Gastrocnemius medialis (tissue), 4 donors: Measurements from ENCODE around the gene ALKAL2. TPM values are rescaled to one million over a fixed set of nuclear protein-coding genes. Genes with fewer than 3 reads are reported as not detected.

Source experiments
- ATAC-seq, 2 donors: fragments of 150-250 bp; one replicate each; pipeline ENCODE4 v1.9.1; 2016
- DNase-seq, 2 donors: peaks; one replicate each; pipeline ENCODE4 v3.0.0-alpha.2; 2019
- H3K27ac ChIP-seq, 4 donors: fragments of 200-600 bp; sonication (generic); 1 replicate in 1 of 4; 2 replicates in 3 of 4; pipeline ENCODE4 v1.5.1; 2016 to 2018; ENCODE audit warnings: mild to moderate bottlenecking in 2 of 4, moderate library complexity in 1 of 4
- H3K27me3 ChIP-seq, 3 donors: fragments of 200-600 bp; sonication (generic) in 2 of 3; 1 replicate in 1 of 3; 2 replicates in 2 of 3; pipeline versions ENCODE4 v1.5.1 to v1.6.0; 2016 to 2019; ENCODE audit warnings: mild to moderate bottlenecking in 1 of 3, moderate library complexity in 1 of 3
- H3K36me3 ChIP-seq, 2 donors: fragments of 200-600 bp; sonication (generic) in 1 of 2; one replicate each; pipeline ENCODE4 v1.5.1; 2017 to 2018
- H3K4me1 ChIP-seq, 2 donors: fragments of 200-600 bp; sonication (generic) in 1 of 2; one replicate each; pipeline ENCODE4 v1.5.1; 2016 to 2017; ENCODE audit warnings: mild to moderate bottlenecking in 2 of 2
- H3K4me3 ChIP-seq, 4 donors: fragments of 200-600 bp; sonication (generic) in 3 of 4; 1 replicate in 1 of 4; 2 replicates in 3 of 4; pipeline ENCODE4 v1.5.1; 2016 to 2019; ENCODE audit warnings: mild to moderate bottlenecking in 2 of 4
- H3K9me3 ChIP-seq, 3 donors: fragments of 200-600 bp; sonication (generic) in 2 of 3; 1 replicate in 1 of 3; 2 replicates in 2 of 3; pipeline ENCODE4 v1.5.1; 2016 to 2019
- POLR2A ChIP-seq, 2 donors: fragments of 450-650 bp; IDR thresholded peaks; one replicate each; pipeline ENCODE4 v1.6.1; 2017; ENCODE audit warnings: antibody characterized with exemption in 2 of 2, mild to moderate bottlenecking in 2 of 2, moderate library complexity in 2 of 2
- in situ Hi-C, 4 donors: fragments of 200-750 bp; cut with MboI; loops; one replicate each; pipeline versions ENCODE4 v1.15.0 to v1.8.0; 2017; ENCODE audit warnings: low sequenced_read_pairs in 4 of 4
- intact Hi-C: fragments of 100-400 bp; cut with DNase I; formaldehyde crosslinking; loops from one replicate; pipeline ENCODE4 v1.15.1; 2023; ENCODE audit warnings: low total_unique reads
- total RNA-seq, 4 donors: library from RNA; depleted of rRNA; stranded (reverse); fragments of >200 nt; gene quantifications; one replicate each; pipeline versions ENCODE4 v1.1.0 to v1.2.3, GENCODE V29; 2016
- TF ChIP-seq, protein P1 (sequence below), 5 experiments: fragments of 450-650 bp in 3 of 5; fragments of 200-600 bp in 2 of 5; sonication (generic) in 2 of 5; IDR thresholded peaks in 4 of 5; conservative IDR thresholded peaks in 1 of 5; 1 replicate in 4 of 5; 2 replicates in 1 of 5; pipeline ENCODE4 v1.5.1; 2016 to 2019; ENCODE audit warnings: antibody characterized with exemption in 5 of 5, mild to moderate bottlenecking in 3 of 5, moderate library complexity in 3 of 5

Gene ALKAL2
- total RNA-seq, 4 donors from 2014 or later, result not detected

DNA sequence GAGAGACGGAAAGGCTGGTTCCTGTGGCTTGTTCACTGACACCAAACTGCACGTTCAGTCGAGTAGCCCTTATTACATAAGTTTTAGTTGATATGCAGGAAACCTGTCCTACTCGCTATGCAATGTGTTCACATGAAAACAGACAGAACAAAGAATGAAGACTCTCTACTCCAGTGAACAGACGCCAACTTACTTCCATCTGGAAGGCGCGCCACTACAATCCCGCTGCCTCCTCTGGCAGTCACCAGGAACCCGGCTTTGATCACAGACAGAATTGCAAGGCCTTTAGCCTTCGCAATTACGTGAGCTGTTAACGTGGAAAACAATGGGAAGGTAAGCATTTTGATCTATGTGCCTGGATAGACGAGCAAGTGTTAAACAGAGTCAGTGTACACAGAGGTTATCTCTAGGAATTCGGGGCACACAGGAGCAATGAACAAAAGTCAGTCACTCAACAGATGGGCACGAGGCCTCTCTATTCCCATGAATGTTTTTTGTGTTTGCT lies 38.3 kb downstream of the ALKAL2 start:
- in situ Hi-C loops, result no loop called here
- ATAC-seq (no peak), DNase-seq (no peak)
- Histone ChIP-seq H3K9me3 (no peaks in the 10 kb centered on the region), H3K36me3 (peaks cover 0 to 21% of the 10 kb centered on the region in 2 donors), H3K27me3 (no peaks in the 10 kb centered on the region), H3K4me1 (no peaks in the 10 kb centered on the region), H3K4me3 (no peak overlapping the region), H3K27ac (no peak overlapping the region)
- intact Hi-C loops, result no loop called here
- TF ChIP-seq POLR2A (IDR thresholded peaks at IDR 0.05), result no peak
- TF ChIP-seq, protein P1, sequence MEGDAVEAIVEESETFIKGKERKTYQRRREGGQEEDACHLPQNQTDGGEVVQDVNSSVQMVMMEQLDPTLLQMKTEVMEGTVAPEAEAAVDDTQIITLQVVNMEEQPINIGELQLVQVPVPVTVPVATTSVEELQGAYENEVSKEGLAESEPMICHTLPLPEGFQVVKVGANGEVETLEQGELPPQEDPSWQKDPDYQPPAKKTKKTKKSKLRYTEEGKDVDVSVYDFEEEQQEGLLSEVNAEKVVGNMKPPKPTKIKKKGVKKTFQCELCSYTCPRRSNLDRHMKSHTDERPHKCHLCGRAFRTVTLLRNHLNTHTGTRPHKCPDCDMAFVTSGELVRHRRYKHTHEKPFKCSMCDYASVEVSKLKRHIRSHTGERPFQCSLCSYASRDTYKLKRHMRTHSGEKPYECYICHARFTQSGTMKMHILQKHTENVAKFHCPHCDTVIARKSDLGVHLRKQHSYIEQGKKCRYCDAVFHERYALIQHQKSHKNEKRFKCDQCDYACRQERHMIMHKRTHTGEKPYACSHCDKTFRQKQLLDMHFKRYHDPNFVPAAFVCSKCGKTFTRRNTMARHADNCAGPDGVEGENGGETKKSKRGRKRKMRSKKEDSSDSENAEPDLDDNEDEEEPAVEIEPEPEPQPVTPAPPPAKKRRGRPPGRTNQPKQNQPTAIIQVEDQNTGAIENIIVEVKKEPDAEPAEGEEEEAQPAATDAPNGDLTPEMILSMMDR (IDR thresholded peaks at IDR 0.05 in 4 of 5, conservative IDR thresholded peaks at IDR 0.05 in 1 of 5), result no peak

DNA sequence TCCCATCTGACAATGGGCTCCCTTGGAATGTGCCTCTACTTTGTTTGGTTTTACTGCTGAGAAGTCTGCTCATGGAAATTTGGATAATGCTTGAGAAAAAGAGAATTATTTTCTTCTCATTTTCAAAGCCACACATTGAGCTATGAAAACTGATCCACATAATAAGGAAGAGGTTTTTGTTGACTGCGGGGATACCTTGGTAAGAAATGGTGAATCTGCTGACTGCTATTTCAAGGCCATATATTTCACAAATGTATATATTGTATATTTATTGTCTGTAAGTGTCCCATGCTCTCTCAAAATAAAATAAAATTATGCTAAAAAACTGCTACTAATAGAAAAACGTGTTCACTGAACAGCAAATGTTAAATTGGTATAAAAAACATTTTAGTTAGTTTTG lies 39.2 kb downstream of the ALKAL2 start:
- H3K27me3 ChIP-seq, result no peaks in the 10 kb centered on the region
- H3K36me3 ChIP-seq, result peaks cover 0 to 30% of the 10 kb centered on the region in 2 donors
- intact Hi-C loops (no loop called here), in situ Hi-C loops (no loop called here)
- DNase-seq (no peak), ATAC-seq (no peak)
- H3K4me1 ChIP-seq, result no peaks in the 10 kb centered on the region
- no peak overlapping the region for H3K27ac ChIP-seq
- no peaks in the 10 kb centered on the region for H3K9me3 ChIP-seq
- H3K4me3 ChIP-seq, result no peak overlapping the region
- TF ChIP-seq, protein P1 (IDR thresholded peaks at IDR 0.05 in 4 of 5, conservative IDR thresholded peaks at IDR 0.05 in 1 of 5), result no peak
- TF ChIP-seq POLR2A (IDR thresholded peaks at IDR 0.05), result no peak

GRCh38 chr2:246489-247144 lies 41.3 kb downstream of the ALKAL2 start:
- no peaks in the 10 kb centered on the region for H3K27me3 ChIP-seq
- ATAC-seq, result no peak
- TF ChIP-seq, protein P1 (IDR thresholded peaks at IDR 0.05 in 4 of 5, conservative IDR thresholded peaks at IDR 0.05 in 1 of 5), result peak in 2 of 5 experiments; percentile 39 to 43
- no peak for TF ChIP-seq POLR2A (IDR thresholded peaks at IDR 0.05)
- peaks cover 0 to 42% of the 10 kb centered on the region in 2 donors for H3K36me3 ChIP-seq
- DNase-seq, result no peak
- intact Hi-C loops (loop anchor here (2.0 kb wide), 1 partner anchor 44 kb away; no protein-coding TSS in a partner anchor), in situ Hi-C loops (no loop called here)
- no peak overlapping the region for H3K4me3 ChIP-seq
- H3K27ac ChIP-seq, result no peak overlapping the region
- H3K9me3 ChIP-seq, result no peaks in the 10 kb centered on the region
- no peaks in the 10 kb centered on the region for H3K4me1 ChIP-seq

- no peaks in the 10 kb centered on the region for H3K9me3 ChIP-seq
- in situ Hi-C loops, result no loop called here
- H3K36me3 ChIP-seq, result peaks cover 0 to 49% of the 10 kb centered on the region in 2 donors
- DNase-seq (no peak), ATAC-seq (no peak)
- no peaks in the 10 kb centered on the region for H3K27me3 ChIP-seq
- no peaks in the 10 kb centered on the region for H3K4me1 ChIP-seq
- H3K4me3 ChIP-seq, result no peak overlapping the region
- intact Hi-C loops, result no loop called here
- H3K27ac ChIP-seq, result no peak overlapping the region
- TF ChIP-seq POLR2A (IDR thresholded peaks at IDR 0.05), result no peak
- TF ChIP-seq, protein P1 (IDR thresholded peaks at IDR 0.05 in 4 of 5, conservative IDR thresholded peaks at IDR 0.05 in 1 of 5), result no peak
Measured at GRCh38 chr2:244547-244946, 43.3 kb downstream of the ALKAL2 start.
